ENCODE results near the gene CYP27A1. TPM values are rescaled to one million over a fixed set of nuclear protein-coding genes. Genes with fewer than 3 reads are reported as not detected.

The CYP27A1 gene
- total RNA-seq, 1 donor from 2014 or later: 16.8 TPM

- no peak for TF ChIP-seq CTCF (IDR thresholded peaks at IDR 0.05; ENCODE audit: unreplicated experiment)
- Mint-ChIP-seq H3K9me3 (no peaks in the 10 kb centered on the region), H3K4me1 (peaks cover 2% of the 10 kb centered on the region), H3K36me3 (peaks cover 50% of the 10 kb centered on the region), H3K27ac (no peak overlapping the region), H3K4me3 (no peak overlapping the region), H3K27me3 (ENCODE audit: low read depth) (no peaks in the 10 kb centered on the region)
- DNase-seq (ENCODE audit: low spot score in 2 of 2, unreplicated experiment in 2 of 2): no peak
Measured at GRCh38 chr2:218815649-218816048, 33.7 kb downstream of the CYP27A1 start.

GRCh38 chr2:218816561-218817011 lies 34.6 kb downstream of the CYP27A1 start:
- TF ChIP-seq CTCF (IDR thresholded peaks at IDR 0.05; ENCODE audit: unreplicated experiment): no peak
- DNase-seq (ENCODE audit: low spot score in 2 of 2, unreplicated experiment in 2 of 2): no peak
- peaks cover 50% of the 10 kb centered on the region for H3K36me3 Mint-ChIP-seq
- no peaks in the 10 kb centered on the region for H3K27me3 Mint-ChIP-seq (ENCODE audit: low read depth)
- H3K27ac Mint-ChIP-seq: no peak overlapping the region
- no peaks in the 10 kb centered on the region for H3K4me1 Mint-ChIP-seq
- H3K9me3 Mint-ChIP-seq: no peaks in the 10 kb centered on the region
- H3K4me3 Mint-ChIP-seq: no peak overlapping the region

GRCh38 chr2:218819093-218819492 lies 37.1 kb downstream of the CYP27A1 start:
- DNase-seq (ENCODE audit: low spot score in 2 of 2, unreplicated experiment in 2 of 2): no peak
- H3K36me3 Mint-ChIP-seq: peaks cover 36% of the 10 kb centered on the region
- H3K27ac Mint-ChIP-seq: no peak overlapping the region
- H3K4me1 Mint-ChIP-seq: no peaks in the 10 kb centered on the region
- no peaks in the 10 kb centered on the region for H3K27me3 Mint-ChIP-seq (ENCODE audit: low read depth)
- H3K4me3 Mint-ChIP-seq: no peak overlapping the region
- H3K9me3 Mint-ChIP-seq: no peaks in the 10 kb centered on the region
- TF ChIP-seq CTCF (IDR thresholded peaks at IDR 0.05; ENCODE audit: unreplicated experiment): no peak

- H3K27ac Mint-ChIP-seq: no peak overlapping the region
- H3K27me3 Mint-ChIP-seq (ENCODE audit: low read depth): no peaks in the 10 kb centered on the region
- H3K9me3 Mint-ChIP-seq: no peaks in the 10 kb centered on the region
- H3K36me3 Mint-ChIP-seq: peaks cover 26% of the 10 kb centered on the region
- H3K4me3 Mint-ChIP-seq: no peak overlapping the region
- no peaks in the 10 kb centered on the region for H3K4me1 Mint-ChIP-seq
- DNase-seq (ENCODE audit: low spot score in 2 of 2, unreplicated experiment in 2 of 2): no peak
- TF ChIP-seq CTCF (IDR thresholded peaks at IDR 0.05; ENCODE audit: unreplicated experiment): no peak
Measured at GRCh38 chr2:218820746-218821369, 38.9 kb downstream of the CYP27A1 start.

GRCh38 chr2:218821605-218822211 lies 39.8 kb downstream of the CYP27A1 start:
- peaks cover 20% of the 10 kb centered on the region for H3K36me3 Mint-ChIP-seq
- no peaks in the 10 kb centered on the region for H3K9me3 Mint-ChIP-seq
- no peak overlapping the region for H3K27ac Mint-ChIP-seq
- no peak for DNase-seq (ENCODE audit: low spot score in 2 of 2, unreplicated experiment in 2 of 2)
- no peaks in the 10 kb centered on the region for H3K27me3 Mint-ChIP-seq (ENCODE audit: low read depth)
- no peaks in the 10 kb centered on the region for H3K4me1 Mint-ChIP-seq
- no peak for TF ChIP-seq CTCF (IDR thresholded peaks at IDR 0.05; ENCODE audit: unreplicated experiment)
- no peak overlapping the region for H3K4me3 Mint-ChIP-seq
